GM19193 (cell line): Measurements from ENCODE around the gene CD200.

ENCODE experiments used
- POLR2A ChIP-seq: IDR thresholded peaks from 4 replicates; pipeline ENCODE4 v1.6.1; 2011; ENCODE audit not compliant: insufficient read depth, insufficient read length; ENCODE audit errors: extremely low read depth

Gene CD200

DNA sequence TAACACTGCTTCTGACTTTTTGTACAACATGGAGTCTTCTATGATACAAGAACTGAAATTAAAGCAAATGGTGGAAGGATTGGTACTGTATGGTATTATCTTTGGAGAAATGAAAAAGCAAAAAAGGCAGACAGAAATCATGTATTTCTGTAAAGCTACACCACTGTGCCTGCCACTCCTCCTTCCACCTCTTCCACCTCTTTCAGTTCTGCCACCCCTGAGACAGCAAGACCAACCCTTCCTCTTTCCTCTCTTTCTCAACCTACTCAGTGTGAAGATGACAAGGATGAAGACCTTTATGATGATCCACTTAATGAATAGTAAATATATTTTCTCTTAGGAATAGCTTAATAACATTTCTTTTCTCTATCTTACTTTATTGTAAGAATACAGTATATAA, 57.0 kb downstream of the CD200 start:
- TF ChIP-seq POLR2A = no peak

DNA sequence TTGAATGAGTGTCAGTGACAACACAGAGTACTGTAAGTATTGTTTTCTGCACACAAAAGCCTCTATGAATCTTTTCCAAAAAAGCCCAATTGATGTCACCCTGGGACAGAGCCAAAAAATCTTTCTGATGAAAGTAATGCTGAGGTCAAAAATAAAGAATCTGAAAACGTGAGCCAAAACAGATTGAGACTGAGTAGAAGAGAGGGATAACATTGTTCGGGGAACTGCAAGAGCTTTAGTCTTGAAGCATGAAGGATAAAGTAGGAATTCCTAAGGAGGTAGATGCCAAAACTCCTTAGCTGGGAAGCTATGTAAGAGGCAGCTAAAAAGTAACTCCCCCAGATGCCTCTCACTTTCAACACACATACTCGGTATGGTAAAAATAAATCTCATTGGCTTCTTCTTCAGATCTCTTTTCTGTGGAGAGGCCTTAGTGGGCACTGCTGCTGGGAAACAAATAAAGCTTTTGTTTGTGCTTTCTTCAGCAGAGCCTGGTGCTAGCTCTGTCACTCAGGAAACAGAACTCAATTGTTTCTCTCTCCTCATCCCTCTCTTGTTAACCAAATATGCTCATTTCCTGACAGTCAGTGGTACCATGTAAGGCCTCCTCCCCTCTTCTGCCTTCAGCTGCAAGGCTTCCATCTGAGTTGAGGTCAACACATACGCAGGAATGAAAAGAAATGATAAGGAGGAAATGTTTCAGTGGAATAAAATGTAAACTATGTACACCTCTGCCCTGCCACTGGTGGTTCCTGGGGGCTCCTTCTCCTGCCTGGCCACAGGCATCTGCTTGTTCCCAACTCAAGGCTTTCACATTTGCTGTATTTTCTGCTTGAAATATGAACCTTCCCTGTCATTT, 58.1 kb downstream of the CD200 start:
- TF ChIP-seq POLR2A = no peak

DNA sequence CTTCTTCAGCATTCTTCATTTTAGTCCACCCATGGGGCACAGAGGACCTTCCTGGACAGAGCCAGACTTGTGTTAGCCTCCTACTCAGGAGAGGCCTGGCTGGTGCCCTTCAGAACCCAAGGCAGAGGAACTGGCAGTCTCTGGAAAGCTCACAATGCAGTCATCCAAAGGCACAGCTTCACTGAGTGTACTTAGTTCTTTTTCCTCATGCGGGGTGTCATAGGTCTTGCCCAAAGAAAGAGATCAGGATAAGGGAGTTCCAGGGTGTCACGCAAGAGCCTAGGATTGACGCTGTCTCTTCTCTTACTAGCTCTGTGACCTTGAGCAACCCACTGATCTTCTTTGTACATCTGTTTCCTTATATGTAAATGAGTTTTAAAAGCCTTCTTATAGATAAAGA, 58.7 kb downstream of the CD200 start:
- no peak for TF ChIP-seq POLR2A

DNA sequence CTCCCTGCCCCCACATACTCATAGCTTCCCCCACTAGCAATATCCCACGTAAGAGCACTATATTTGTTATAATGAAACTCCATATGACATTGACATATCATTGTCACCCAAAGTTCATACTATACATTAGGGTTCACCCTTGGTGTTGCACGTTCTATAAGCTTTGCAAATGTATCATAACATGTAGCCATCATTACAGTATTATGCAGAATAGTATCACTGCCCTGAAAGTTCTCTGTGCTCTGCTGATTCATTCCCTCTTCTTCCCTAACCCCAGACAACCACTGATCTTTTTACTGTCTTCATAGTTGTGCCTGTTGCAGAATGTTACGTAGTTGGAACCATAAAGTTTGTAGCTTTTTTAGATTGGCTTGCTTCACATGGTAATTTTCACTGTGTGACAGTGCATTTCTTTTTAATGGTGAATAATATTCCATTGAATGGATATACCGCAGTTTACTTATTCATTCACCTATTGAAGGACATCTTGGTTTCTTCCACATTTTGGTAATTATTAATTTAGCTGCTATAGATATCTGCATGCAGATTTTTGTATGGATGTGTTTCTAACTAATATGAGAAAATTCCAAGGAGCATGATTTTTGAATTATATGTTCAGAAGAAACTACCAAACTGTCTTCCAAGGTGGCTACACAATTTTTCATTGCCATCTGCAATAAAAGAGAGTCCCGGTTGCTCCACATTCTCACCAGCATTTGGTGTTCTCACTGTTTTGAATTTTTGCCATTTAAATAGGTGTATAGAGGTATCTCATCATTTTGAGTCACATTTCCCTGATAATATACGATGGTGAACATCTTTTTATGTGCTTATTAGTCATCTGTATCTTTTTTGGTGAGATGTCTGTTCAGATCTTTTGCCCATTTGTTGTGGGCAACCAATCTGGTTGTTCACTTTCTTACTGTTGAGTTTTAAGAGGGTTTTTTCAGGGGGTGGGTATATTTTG, 59.7 kb downstream of the CD200 start:
- no peak for TF ChIP-seq POLR2A

DNA sequence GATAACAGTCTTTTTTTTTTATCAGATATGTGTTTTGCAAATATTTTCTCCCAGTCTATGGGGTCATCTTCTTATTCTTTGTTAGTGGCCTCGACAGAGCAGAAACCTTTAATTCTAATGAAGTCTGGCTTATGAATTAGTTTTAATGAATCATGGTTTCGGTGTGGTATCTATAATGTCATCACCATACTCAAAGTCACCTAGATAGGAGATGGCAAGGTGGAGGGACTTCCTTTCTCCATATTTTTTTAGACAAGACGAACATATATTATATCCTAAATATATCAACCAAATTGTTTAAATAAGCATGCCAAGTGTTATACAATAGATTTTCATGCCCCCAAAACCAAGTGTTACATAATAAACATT, 60.4 kb downstream of the CD200 start:
- no peak for TF ChIP-seq POLR2A

DNA sequence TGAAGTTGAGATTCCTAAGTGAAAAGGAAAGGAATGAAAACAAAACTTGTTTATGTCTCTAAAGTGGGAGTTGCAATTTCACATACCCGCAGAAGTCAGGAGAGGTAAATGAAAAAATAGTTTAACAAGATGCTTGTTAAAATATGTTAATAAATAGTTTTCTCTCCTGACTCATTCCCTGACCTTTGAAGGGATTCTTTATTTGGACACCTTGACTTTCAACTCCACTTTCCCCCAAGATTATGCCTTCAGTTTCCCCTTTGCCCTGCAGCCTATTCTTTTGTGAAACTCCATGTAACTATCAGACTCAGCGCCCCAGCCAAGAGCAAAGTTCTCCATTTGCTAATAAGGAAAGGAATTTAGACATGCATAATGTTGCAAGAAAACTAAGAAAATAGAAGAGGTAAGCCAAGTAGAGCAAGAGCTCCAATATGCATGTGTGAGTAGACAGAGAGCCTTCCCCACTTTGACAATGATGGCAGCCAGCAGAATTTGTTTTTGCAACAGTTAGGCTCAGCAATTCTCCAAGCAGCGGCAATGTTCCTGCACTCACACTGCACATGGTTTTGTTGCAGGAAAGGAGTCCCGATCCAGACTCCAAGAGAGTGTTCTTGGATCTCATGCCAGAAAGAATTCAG, 61.2 kb downstream of the CD200 start:
- TF ChIP-seq POLR2A = no peak

DNA sequence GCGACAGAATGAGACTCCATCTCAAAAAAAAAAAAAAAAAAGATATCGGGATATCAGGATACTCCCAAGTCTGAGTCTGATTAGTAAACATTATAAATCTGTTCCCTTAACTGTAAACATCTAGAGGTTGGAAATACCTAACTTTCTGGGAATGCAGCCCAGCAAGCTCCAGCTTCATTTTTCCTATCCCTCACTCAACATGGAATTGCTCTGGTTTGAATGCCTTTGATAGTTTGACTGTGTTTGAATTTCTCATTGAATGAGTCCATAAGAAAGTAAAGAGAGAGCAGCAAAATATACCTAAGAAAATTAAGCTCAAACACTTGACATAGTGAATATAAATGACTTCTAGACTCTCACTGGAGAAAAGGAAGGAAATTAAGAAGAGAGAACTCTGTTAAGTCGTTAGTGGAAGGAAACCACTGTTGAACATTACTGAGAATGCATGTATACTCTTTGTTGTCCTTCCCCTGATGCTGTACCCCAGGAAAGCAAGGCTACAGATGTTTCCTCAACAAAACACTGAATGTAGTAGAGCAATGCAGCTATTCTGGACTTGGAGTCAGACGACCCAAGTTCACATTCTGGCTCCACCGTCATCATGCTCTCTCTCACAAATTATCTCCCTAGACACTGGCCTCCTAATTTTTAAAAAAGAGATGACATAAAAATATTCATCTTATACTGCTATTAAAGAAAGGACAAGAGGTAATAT, 62.4 kb downstream of the CD200 start:
- no peak for TF ChIP-seq POLR2A

DNA sequence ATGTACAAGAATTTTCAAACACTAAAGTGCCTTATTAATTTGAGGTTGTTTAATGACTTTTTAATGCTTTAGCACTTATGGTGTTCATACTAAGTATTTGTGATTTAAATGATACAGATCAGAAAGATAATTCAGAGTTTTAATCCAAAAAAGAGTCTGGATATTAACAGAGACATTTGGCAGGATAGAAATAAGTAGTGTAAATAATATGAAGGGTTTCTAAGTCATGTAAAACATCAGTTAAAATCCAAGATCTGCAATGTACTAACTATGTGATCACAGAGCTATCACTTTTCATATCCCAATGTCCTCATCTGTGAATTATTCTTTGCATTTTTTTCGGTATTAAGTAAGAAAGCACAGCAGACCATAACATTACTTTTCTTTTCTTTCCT, 62.9 kb downstream of the CD200 start:
- TF ChIP-seq POLR2A = no peak

DNA sequence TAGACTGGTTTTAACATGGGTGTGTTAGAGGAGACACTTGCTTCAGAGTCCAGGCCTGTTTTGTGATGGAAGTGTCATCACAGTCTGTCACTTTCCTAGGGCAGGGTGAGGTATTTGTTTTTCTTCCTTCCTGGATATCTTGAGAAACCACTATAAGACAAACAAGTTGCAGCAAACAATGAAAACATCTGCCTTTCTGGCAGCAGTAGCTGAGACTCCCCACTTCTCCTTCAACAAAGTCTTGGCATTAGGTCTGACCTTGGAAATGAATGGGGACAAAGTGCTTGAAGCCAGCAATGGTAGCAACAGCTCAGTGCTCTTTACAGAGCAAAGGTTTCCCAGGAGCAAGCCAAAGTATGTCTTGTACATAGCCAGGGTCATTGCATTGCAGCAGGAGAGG, 64.6 kb downstream of the CD200 start:
- TF ChIP-seq POLR2A = no peak

DNA sequence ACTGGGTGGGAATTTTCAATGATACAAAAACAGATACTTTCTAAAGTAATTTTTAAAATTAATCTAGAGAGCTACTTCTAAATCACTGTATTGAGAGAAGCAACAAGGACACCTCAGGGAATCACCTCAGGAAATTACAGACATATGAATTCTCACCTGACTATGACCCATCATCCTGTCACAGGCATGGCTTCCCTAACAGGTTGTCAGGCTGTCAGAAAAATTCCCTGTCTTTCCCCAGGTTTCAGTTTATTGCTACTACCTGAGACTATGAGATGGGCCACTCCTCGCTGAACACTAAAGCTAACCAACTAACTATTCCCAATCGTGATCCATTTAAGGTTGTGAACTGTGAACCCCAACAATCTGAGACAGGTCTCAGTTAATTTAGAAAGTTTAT, 66.1 kb downstream of the CD200 start:
- TF ChIP-seq POLR2A = no peak

DNA sequence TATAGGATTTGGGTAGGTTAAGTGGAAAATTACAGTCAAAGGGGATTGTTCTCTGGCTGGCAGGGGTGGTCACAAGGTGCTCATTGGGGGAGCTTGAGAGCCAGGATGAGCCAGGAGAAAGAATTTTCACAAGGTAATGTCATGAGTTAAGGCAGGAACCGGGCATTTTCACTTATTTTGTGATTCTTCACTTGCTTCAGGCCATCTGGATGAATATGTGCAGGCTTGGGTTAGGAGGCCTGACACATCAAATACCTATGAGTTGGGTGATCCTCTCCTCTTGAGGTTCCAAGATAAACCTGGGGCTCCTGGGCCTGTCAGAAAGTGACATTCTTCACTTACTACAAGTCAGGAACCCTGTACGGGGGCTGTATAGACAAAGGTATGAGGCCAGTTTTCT, 68.7 kb downstream of the CD200 start:
- TF ChIP-seq POLR2A = no peak

DNA sequence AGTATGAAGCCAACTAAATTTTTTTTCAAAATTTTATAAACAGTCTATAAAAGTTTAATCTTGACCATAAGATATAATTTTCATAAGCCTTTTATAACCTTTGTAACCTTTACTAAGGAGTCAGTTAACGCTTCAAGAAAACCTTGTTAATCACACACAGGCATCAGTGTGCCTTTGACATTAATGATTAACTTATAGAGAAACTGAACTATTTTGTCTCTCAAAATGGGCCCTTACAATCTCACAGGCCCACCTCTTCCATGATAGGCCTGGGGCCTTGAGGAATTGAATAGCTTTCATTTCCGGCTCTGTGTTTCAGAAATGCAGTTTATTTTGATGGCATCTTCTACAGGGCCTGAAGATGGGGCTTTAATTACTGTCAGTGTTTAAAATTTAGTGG, 70.1 kb downstream of the CD200 start:
- no peak for TF ChIP-seq POLR2A

DNA sequence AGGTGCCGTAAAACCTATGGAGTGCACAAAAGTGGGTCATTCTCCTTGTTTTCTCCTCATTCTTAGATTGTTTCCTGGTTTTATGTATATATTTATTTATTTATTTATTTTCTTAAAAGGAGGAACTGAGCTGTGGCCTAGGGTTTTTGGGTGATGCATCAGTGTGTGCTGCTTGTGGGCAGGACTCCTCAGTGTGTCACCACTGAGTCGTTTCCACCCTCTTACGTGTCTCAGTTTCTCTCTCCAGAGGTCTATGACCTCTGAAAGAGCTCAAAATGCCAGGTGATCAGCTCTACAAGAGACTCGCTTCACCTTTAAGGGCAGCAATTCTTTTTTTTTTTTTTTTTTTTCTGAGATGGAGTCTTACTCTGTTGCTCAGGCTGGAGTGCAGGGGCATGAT, 72.9 kb downstream of the CD200 start:
- no peak for TF ChIP-seq POLR2A

DNA sequence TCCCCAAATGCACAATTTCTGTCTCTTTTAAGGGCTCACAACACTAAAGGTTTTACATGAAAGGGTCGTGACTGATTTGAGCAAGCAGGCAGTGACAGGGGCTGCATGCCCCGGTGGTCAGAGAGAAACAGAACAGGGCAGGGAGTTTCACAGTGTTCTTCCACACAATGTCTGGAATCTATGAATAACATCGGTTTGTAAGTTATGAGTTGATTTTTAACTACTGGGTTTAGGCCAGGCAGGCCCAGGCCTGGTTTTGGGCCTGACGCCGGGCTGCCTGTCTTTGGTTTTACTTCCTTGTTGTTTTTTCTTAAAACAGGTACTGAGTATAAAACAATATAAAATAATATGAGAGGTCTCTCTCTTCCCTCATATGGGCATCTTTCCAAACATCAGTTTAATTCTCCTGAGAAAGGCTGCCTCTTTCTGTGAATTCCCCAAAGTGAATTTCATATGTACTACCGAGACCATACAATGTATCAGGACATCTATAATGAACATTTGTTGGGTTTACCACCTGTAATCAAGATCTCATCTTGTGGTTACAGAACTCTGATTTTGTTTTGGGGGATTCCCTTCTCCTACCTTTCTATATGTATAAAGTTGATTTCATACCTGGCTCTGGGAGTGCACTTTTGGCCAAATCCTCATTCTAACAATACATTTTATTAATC, 74.4 kb downstream of the CD200 start:
- TF ChIP-seq POLR2A = no peak
